ENCODE measurements around the gene MIGA2. TPM values are rescaled to one million over a fixed set of nuclear protein-coding genes. Genes with fewer than 3 reads are reported as not detected.

The MIGA2 gene
- total RNA-seq, 1 donor from 2014 or later, result 10.8 TPM

DNA sequence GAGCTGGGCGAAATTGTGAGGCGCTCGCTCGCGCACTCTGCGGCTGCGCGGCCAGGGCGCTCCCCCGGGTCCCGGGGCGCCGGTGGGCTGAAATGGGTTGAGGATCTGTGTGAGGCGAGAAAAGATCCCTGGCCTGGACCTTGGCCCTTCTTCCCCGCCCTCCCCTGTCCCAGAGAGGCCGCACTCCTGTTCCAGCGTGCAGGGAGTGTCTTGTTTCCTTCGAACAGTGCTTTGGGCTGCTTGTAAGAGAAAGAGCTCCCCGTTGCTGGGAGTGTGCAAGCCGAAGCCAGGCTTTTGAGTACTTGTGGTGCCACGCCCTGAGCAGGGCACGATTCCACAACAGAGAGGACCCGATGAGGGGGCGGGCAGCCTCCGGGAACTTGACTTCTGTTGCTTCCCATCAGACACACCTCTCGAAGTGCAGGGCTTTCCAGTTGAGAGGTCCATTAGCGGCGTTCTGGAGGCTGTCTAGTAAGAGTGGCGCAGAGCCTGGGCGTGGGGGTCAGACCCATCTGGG is 45.0 kb downstream of the MIGA2 start:
- Mint-ChIP-seq H3K4me1 (peaks cover 18% of the 10 kb centered on the region), H3K27ac (no peak overlapping the region), H3K27me3 (ENCODE audit: insufficient read depth, low read depth) (peaks cover 5% of the 10 kb centered on the region), H3K9me3 (no peaks in the 10 kb centered on the region), H3K4me3 (peak overlapping the region; percentile 91), H3K36me3 (peaks cover 3% of the 10 kb centered on the region)
- H3K4me3 ChIP-seq, result peak overlapping the region; percentile 84
- TF ChIP-seq, protein P1, sequence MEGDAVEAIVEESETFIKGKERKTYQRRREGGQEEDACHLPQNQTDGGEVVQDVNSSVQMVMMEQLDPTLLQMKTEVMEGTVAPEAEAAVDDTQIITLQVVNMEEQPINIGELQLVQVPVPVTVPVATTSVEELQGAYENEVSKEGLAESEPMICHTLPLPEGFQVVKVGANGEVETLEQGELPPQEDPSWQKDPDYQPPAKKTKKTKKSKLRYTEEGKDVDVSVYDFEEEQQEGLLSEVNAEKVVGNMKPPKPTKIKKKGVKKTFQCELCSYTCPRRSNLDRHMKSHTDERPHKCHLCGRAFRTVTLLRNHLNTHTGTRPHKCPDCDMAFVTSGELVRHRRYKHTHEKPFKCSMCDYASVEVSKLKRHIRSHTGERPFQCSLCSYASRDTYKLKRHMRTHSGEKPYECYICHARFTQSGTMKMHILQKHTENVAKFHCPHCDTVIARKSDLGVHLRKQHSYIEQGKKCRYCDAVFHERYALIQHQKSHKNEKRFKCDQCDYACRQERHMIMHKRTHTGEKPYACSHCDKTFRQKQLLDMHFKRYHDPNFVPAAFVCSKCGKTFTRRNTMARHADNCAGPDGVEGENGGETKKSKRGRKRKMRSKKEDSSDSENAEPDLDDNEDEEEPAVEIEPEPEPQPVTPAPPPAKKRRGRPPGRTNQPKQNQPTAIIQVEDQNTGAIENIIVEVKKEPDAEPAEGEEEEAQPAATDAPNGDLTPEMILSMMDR (IDR thresholded peaks at IDR 0.05), result no peak
- no peak for TF ChIP-seq EZH2 (IDR thresholded peaks at IDR 0.05)
- TF ChIP-seq EZH2phosphoT487 (IDR thresholded peaks at IDR 0.05), result no peak
- H3K27me3 ChIP-seq, result no peaks in the 10 kb centered on the region
- no peak overlapping the region for H3K27ac ChIP-seq
- H3K36me3 ChIP-seq, result no peaks in the 10 kb centered on the region
- peak overlapping the region; percentile 98 for H2AFZ ChIP-seq (replicated peaks)
- H3K9ac ChIP-seq, result peak overlapping the region; percentile 83
- H3K4me2 ChIP-seq, result peak overlapping the region; percentile 97
- H3K4me1 ChIP-seq, result peaks cover 8% of the 10 kb centered on the region
- H3F3A ChIP-seq (ENCODE audit: low read depth), result no peaks in the 10 kb centered on the region
- no peak for DNase-seq (ENCODE audit: low spot score)
- peaks cover 10% of the 10 kb centered on the region for H4K20me1 ChIP-seq (ENCODE audit: low read depth)
- peaks cover 47% of the 10 kb centered on the region for H3K79me2 ChIP-seq (ENCODE audit: low read depth)
- no peaks in the 10 kb centered on the region for H3K9me3 ChIP-seq (ENCODE audit: low read depth)

DNA sequence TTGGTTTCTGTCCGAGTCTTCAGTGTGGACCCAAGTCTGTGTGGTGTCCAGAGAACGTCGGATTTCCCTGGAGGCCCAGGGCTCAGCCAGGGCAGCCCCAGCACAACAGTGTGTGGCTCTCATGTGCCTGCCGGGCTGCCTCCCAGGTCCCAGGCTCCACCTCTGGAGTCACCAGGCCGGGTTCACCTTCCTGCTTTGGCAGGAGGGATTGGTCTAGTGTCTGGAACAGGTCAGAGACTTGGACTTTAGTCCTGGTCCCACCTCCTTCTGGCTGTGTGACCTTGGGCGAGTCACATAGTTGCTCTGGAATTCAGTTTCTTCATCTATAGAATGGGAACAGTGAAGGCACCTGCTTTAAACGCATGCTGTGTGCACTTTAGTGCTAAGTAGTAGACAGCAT is 47.7 kb downstream of the MIGA2 start:
- Mint-ChIP-seq H3K4me1 (peaks cover 12% of the 10 kb centered on the region), H3K27ac (no peak overlapping the region), H3K36me3 (peaks cover 3% of the 10 kb centered on the region), H3K4me3 (no peak overlapping the region), H3K9me3 (no peaks in the 10 kb centered on the region), H3K27me3 (ENCODE audit: insufficient read depth, low read depth) (peaks cover 2% of the 10 kb centered on the region)
- DNase-seq (ENCODE audit: low spot score), result no peak
- H3K4me1 ChIP-seq, result peaks cover 8% of the 10 kb centered on the region
- no peak overlapping the region for H2AFZ ChIP-seq (replicated peaks)
- TF ChIP-seq EZH2 (IDR thresholded peaks at IDR 0.05) (no peak), EZH2phosphoT487 (IDR thresholded peaks at IDR 0.05) (no peak)
- TF ChIP-seq, protein P1 (IDR thresholded peaks at IDR 0.05), result no peak
- H3K4me3 ChIP-seq, result no peak overlapping the region
- no peaks in the 10 kb centered on the region for H3F3A ChIP-seq (ENCODE audit: low read depth)
- peaks cover 10% of the 10 kb centered on the region for H4K20me1 ChIP-seq (ENCODE audit: low read depth)
- no peaks in the 10 kb centered on the region for H3K9me3 ChIP-seq (ENCODE audit: low read depth)
- H3K36me3 ChIP-seq, result no peaks in the 10 kb centered on the region
- peaks cover 44% of the 10 kb centered on the region for H3K79me2 ChIP-seq (ENCODE audit: low read depth)
- no peaks in the 10 kb centered on the region for H3K27me3 ChIP-seq
- no peak overlapping the region for H3K27ac ChIP-seq
- H3K4me2 ChIP-seq, result no peak overlapping the region
- H3K9ac ChIP-seq, result no peak overlapping the region

DNA sequence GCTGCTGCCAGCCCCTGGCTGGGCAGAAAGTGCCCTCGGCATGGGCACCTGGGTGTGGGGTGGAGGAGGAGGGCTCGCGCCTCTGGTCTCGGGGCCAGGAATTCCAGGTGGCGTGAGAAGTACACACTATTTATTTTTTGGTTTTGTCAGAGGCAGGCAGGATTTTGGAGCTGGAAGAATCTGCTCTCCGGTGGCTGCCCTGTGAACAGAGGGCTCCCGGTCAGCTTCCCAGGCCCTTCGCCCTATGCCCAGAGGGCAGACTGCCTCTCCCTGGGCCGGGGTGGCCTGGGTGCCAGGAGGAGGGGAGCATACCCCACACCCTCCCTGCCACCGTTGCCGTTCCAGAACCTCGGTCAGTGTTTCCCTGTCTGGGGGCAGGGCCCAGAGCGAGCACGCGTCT is 52.8 kb downstream of the MIGA2 start:
- no peak overlapping the region for H3K4me3 ChIP-seq
- no peak for DNase-seq (ENCODE audit: low spot score)
- peaks cover 5% of the 10 kb centered on the region for H3F3A ChIP-seq (ENCODE audit: low read depth)
- H3K9ac ChIP-seq, result no peak overlapping the region
- no peaks in the 10 kb centered on the region for H3K9me3 Mint-ChIP-seq
- no peaks in the 10 kb centered on the region for H3K9me3 ChIP-seq (ENCODE audit: low read depth)
- H2AFZ ChIP-seq (replicated peaks), result no peak overlapping the region
- H3K36me3 Mint-ChIP-seq, result peaks cover 3% of the 10 kb centered on the region
- peaks cover 6% of the 10 kb centered on the region for H3K4me1 Mint-ChIP-seq
- no peak overlapping the region for H3K27ac ChIP-seq
- no peak overlapping the region for H3K4me2 ChIP-seq
- H3K4me3 Mint-ChIP-seq, result no peak overlapping the region
- no peaks in the 10 kb centered on the region for H3K4me1 ChIP-seq
- H3K27ac Mint-ChIP-seq, result no peak overlapping the region
- peaks cover 2% of the 10 kb centered on the region for H3K27me3 Mint-ChIP-seq (ENCODE audit: insufficient read depth, low read depth)
- no peaks in the 10 kb centered on the region for H3K36me3 ChIP-seq
- H4K20me1 ChIP-seq (ENCODE audit: low read depth), result no peaks in the 10 kb centered on the region
- no peaks in the 10 kb centered on the region for H3K27me3 ChIP-seq
- no peak for TF ChIP-seq EZH2 (IDR thresholded peaks at IDR 0.05)
- TF ChIP-seq, protein P1 (IDR thresholded peaks at IDR 0.05), result no peak
- TF ChIP-seq EZH2phosphoT487 (IDR thresholded peaks at IDR 0.05), result no peak
- H3K79me2 ChIP-seq (ENCODE audit: low read depth), result peaks cover 2% of the 10 kb centered on the region
